Measurements from ENCODE around the gene IL34.

DNA sequence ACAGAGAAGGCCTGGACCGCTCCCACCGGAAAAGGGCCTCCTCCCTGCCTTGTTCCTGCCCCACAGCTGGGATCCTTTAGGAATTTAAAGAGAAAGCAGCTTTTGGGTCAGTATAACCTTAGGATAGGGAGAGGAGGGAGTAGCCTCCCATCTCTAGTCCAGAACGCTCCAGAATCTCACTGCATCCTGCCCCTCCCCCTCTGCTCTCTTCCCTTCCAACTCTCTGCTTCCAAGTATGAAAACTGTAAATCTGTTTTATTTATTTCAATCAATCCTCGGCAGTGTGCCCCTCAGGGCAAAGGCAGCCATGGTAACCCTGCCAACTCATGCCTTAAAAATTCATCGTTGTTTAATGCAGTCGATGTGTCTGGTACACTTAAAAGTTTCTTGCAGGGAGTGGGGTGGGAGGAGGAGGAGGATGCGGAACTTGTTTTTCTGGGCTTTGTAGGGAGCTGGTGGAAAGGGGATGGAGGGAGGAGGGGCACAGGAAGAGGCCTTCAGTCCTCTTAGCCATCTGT lies 60.6 kb downstream of the IL34 start:
- TF ChIP-seq POLR2A (IDR thresholded peaks at IDR 0.05) = no peak
- TF ChIP-seq CTCF (IDR thresholded peaks at IDR 0.05) = no peak

Data from upper lobe of left lung (tissue), 4 donors.